Measurements from ENCODE around the gene NOD1. TPM values are rescaled to one million over a fixed set of nuclear protein-coding genes. Genes with fewer than 3 reads are reported as not detected.

The NOD1 gene
- total RNA-seq, 1 donor from 2014 or later: 7.8 TPM

DNA sequence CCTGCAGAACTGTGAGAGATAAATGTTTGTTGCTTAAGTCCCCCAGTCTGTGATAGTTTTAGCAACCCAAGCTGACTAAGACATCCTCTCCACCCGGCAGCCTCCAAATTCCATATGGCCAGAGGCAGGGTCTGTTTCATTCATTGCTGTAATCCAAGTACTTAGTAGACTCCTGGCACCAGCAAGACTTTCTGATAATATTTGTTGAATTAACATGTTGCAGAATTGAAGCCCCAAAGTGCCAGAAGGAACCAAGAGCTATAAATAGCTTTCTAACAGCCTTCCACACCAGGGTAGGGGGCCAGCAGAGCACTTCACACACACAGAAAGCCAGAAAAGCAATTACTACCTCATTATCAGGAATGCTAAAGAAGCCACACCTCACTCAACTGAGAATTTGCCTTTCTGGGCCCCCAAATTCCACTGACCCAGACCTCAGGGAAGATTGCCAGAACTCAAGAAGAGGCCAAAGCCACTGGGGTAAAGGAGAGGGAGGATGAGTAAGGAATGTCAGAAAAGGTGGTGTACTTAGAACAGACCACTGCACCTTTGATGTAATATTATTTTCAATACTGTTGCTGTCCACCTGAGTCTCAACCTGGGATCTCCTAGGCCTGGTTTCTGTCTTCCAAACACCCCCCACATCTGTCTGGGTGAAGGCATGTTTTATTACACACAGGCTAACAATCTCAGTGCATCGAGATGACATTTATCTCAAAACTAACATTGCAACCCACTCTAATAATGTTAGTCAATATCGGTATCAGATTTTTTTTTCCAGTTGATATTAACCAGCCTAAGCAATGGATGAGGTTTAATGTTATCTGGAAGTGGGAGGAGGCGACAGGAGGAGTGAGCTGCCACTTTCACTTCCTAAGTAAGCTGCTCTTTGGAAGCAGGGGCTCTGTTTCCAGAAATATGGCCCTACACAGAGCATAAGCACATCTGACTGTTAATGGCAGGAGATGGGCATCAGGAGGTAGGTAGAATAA, 5.5 kb downstream of the NOD1 start:
- DNase-seq (ENCODE audit: low read depth): no peak
- TF ChIP-seq, protein P1, sequence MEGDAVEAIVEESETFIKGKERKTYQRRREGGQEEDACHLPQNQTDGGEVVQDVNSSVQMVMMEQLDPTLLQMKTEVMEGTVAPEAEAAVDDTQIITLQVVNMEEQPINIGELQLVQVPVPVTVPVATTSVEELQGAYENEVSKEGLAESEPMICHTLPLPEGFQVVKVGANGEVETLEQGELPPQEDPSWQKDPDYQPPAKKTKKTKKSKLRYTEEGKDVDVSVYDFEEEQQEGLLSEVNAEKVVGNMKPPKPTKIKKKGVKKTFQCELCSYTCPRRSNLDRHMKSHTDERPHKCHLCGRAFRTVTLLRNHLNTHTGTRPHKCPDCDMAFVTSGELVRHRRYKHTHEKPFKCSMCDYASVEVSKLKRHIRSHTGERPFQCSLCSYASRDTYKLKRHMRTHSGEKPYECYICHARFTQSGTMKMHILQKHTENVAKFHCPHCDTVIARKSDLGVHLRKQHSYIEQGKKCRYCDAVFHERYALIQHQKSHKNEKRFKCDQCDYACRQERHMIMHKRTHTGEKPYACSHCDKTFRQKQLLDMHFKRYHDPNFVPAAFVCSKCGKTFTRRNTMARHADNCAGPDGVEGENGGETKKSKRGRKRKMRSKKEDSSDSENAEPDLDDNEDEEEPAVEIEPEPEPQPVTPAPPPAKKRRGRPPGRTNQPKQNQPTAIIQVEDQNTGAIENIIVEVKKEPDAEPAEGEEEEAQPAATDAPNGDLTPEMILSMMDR (IDR thresholded peaks at IDR 0.05; ENCODE audit: insufficient read depth, low read length, poor library complexity, severe bottlenecking): no peak
- H3K36me3 ChIP-seq (ENCODE audit: control insufficient read depth, insufficient read depth, low read length): no peaks in the 10 kb centered on the region

DNA sequence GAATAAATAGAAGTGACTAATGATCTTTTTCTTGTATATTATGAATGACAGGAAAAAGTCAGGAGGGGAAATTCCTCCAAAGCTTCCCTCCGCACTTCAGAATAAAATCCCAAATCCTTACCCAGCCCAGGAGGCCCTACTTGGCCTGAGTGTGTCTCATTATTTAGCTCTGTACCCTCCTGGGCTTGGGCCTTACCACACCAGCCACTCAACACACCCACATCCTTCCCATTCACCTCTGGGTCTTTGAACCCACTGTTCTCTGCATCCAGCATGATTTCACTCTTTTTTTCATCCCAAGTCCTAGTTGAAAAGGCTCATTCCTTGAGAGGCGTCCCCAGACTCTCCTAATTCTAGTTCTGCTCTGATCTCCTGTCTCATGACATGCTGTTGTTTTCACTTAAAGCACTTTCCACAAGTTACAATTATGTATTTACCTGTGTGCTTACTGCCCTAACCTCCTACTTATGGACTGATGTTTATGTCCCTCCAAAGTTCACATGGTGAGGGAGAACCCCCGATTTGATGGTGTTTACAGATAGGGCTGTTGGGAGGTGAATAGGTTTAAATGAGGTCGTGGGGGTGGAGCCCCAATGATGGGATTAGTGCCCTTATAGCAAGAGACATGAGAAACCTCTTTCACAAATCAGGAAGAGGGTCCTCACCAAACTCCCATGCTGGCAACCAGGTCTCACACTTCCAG, 6.4 kb downstream of the NOD1 start:
- Histone ChIP-seq H3K36me3 (ENCODE audit: control insufficient read depth, insufficient read depth, low read length) (no peaks in the 10 kb centered on the region), H3K4me3 (ENCODE audit: low read depth, low read length) (no peak overlapping the region), H3K27me3 (ENCODE audit: control insufficient read depth, insufficient read depth, low read length) (no peaks in the 10 kb centered on the region)
- TF ChIP-seq, protein P1 (IDR thresholded peaks at IDR 0.05; ENCODE audit: insufficient read depth, low read length, poor library complexity, severe bottlenecking): no peak
- no peak for DNase-seq (ENCODE audit: low read depth)

More for the DNA sequence above, 5.5 kb downstream of the NOD1 start:
- no peak overlapping the region for H3K4me3 ChIP-seq (ENCODE audit: low read depth, low read length)
- H3K27me3 ChIP-seq (ENCODE audit: control insufficient read depth, insufficient read depth, low read length): no peaks in the 10 kb centered on the region

DNA sequence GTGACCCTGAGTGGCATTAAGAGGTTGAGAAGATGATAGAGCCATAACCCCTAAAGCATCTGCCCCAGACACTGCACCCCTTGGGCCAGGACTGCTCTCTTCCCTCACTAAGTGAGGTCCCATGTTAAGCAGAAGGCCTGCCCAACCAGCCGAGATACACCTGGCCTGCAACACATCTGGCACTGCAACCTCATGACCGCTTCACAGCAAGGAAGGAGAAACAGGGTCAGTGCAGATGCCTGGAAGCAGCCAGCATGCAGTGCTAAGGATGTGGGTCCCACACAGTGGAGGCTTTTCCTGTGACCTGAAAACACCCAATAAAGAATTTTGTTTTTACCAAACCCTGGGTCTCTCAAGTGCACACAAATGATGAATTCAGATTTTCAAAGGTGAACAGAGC, 7.4 kb downstream of the NOD1 start:
- no peak for DNase-seq (ENCODE audit: low read depth)
- TF ChIP-seq, protein P1 (IDR thresholded peaks at IDR 0.05; ENCODE audit: insufficient read depth, low read length, poor library complexity, severe bottlenecking): no peak
- H3K27me3 ChIP-seq (ENCODE audit: control insufficient read depth, insufficient read depth, low read length): no peaks in the 10 kb centered on the region
- no peak overlapping the region for H3K4me3 ChIP-seq (ENCODE audit: low read depth, low read length)
- no peaks in the 10 kb centered on the region for H3K36me3 ChIP-seq (ENCODE audit: control insufficient read depth, insufficient read depth, low read length)

DNA sequence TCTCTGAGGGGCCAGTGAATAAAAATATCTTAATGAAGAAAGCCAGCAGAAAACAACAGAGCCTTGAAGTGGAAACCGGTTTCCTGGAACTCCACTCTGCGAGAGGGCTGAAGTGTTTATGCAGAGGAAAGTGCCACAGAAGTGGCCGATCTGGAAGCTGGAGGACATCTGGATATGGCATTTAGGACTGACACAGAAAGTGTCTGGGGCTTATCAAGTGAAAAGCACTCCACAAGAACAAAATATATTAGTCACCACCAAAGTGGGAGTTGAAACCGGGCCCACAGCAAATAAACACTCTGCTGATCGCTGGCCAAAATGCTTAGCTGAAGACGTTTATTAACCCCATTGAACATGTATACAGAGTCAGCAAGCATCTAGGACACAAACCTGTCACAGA, 7.8 kb downstream of the NOD1 start:
- TF ChIP-seq, protein P1 (IDR thresholded peaks at IDR 0.05; ENCODE audit: insufficient read depth, low read length, poor library complexity, severe bottlenecking): no peak
- H3K4me3 ChIP-seq (ENCODE audit: low read depth, low read length): no peak overlapping the region
- H3K27me3 ChIP-seq (ENCODE audit: control insufficient read depth, insufficient read depth, low read length): no peaks in the 10 kb centered on the region
- DNase-seq (ENCODE audit: low read depth): no peak
- no peaks in the 10 kb centered on the region for H3K36me3 ChIP-seq (ENCODE audit: control insufficient read depth, insufficient read depth, low read length)

DNA sequence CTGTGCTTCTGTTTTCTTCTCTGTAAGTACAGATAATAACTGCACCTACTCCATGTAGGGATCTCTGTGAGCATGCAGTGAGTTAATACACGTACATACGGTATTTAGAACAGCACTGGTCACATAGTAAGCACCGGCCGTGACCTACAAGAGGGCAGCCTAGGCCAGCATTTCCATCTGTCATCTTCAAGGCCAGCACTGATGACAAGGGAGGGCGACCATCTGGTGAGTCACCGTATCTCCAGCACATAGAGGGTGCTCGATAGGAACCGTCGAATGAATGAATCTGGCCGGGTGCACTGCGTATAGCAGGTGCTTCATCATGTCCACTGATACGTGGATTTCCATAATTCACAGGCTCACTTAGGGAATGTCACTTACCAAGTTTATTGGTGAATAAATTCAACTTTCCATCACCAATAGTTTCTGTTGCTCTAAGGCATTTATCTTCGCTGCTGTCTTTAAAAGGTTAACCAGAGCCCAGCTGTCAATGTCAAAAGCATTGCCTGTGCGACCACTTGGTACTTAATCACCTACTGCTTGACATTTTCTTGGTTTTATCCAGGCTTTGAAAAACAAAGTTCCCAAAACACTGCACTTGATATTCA, 8.3 kb downstream of the NOD1 start:
- TF ChIP-seq, protein P1 (IDR thresholded peaks at IDR 0.05; ENCODE audit: insufficient read depth, low read length, poor library complexity, severe bottlenecking): no peak
- no peaks in the 10 kb centered on the region for H3K27me3 ChIP-seq (ENCODE audit: control insufficient read depth, insufficient read depth, low read length)
- DNase-seq (ENCODE audit: low read depth): no peak
- no peaks in the 10 kb centered on the region for H3K36me3 ChIP-seq (ENCODE audit: control insufficient read depth, insufficient read depth, low read length)
- H3K4me3 ChIP-seq (ENCODE audit: low read depth, low read length): no peak overlapping the region
